Measurements from ENCODE around the gene PTGES2.

GRCh38 chr9:128175726-128176125 is 48.2 kb upstream of the PTGES2 start:
- TF ChIP-seq YY1 (IDR thresholded peaks at IDR 0.05; ENCODE audit: low read depth) (no peak), SMC3 (IDR thresholded peaks at IDR 0.05; ENCODE audit: low read depth, low read length) (no peak), CTCF (IDR thresholded peaks at IDR 0.05) (no peak), TEAD4 (IDR thresholded peaks at IDR 0.05; ENCODE audit: borderline replicate concordance, insufficient read depth) (no peak), TAF1 (IDR thresholded peaks at IDR 0.05; ENCODE audit: borderline replicate concordance, low read depth, low read length) (no peak), POLR2AphosphoS5 (IDR thresholded peaks at IDR 0.05; ENCODE audit: low read depth, low read length) (no peak), RFX5 (IDR thresholded peaks at IDR 0.05; ENCODE audit: low read length) (no peak), USF2 (IDR thresholded peaks at IDR 0.05; ENCODE audit: borderline replicate concordance, low read depth, low read length) (no peak)
